Measurements from ENCODE around the gene SETD3.
A peak's percentile ranks its signal among the peaks of the same experiment; 100 is the strongest.

The SETD3 gene

DNA sequence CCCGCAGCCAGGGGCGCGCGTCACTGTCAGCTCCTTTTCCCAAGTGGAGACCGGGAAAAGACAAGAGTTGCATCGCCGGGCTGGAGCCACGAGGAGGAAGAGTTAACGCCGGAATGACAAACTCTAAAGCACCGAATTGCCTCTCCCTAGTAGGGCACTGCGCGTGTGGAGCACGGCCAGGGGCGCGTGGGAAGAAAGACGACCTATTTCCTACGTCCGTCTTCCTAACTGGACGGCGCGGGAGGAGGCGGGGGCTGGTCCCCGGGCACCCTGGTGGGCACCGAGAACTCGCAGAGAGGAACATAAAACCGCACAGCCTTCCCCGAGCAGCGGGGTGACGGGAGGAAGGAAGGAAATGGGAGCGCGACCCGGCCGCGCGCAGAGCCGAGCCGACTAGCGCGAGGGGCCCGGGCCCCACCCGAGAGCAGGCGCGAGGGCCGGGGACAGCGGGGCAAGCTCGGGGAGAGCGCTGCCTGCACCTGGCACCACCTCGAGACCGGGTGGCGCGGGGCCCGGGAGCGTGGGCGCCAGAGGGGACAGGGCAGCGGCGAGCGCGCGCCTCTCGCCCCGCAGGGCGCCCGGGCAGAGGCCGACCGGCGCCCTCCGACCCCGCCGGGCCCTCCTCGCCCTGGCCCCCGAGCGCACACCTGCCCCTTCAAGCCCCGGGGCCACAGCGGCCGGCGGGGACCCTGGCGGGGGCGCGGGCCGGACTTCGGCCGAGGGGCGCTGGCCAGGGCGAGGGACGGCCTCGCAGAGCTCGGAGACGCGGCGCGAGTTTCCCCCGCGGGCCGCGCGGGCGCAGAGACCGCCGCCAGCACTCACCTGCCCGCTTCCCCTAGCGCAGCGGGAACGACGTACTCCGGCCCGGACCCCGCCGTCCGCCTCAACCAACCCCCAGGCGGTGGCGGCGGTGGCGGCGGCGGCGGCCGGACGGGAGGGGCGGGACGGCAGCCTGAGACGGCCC, at the start of gene SETD3:
Gene SETD3 (minus strand): TSS at position 954 of the 964 bp plus-strand sequence. CDS start 15,054 bp downstream, outside the sequence.
- peak within 1 kb of the TSS; percentile 64 for H3K27ac ChIP-seq
- peak within 1 kb of the TSS; percentile 62 for H2AFZ ChIP-seq (ENCODE audit: low read depth)
- no peaks in the 10 kb centered on the region for H3K36me3 ChIP-seq (ENCODE audit: insufficient read depth)
- no peaks in the 10 kb centered on the region for H3K27me3 ChIP-seq (ENCODE audit: insufficient read depth, low read depth)
- peak within 1 kb of the TSS; percentile 81 for H3K9ac ChIP-seq
- H3K79me2 ChIP-seq (ENCODE audit: insufficient read depth, low read depth) = peaks cover 83% of the 10 kb centered on the region
- peak within 1 kb of the TSS; percentile 94 for H3K4me2 ChIP-seq
- peaks cover 23% of the 10 kb centered on the region for H3K4me1 ChIP-seq (ENCODE audit: low read depth, poor library complexity, severe bottlenecking)
- TF ChIP-seq, protein P1, sequence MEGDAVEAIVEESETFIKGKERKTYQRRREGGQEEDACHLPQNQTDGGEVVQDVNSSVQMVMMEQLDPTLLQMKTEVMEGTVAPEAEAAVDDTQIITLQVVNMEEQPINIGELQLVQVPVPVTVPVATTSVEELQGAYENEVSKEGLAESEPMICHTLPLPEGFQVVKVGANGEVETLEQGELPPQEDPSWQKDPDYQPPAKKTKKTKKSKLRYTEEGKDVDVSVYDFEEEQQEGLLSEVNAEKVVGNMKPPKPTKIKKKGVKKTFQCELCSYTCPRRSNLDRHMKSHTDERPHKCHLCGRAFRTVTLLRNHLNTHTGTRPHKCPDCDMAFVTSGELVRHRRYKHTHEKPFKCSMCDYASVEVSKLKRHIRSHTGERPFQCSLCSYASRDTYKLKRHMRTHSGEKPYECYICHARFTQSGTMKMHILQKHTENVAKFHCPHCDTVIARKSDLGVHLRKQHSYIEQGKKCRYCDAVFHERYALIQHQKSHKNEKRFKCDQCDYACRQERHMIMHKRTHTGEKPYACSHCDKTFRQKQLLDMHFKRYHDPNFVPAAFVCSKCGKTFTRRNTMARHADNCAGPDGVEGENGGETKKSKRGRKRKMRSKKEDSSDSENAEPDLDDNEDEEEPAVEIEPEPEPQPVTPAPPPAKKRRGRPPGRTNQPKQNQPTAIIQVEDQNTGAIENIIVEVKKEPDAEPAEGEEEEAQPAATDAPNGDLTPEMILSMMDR (conservative IDR thresholded peaks at IDR 0.05; ENCODE audit: low read depth, low read length) = no peak
- no peak within 1 kb of the TSS for H3K4me3 ChIP-seq (IDR thresholded peaks at IDR 0.05; ENCODE audit: insufficient read depth, low read depth, low read length)
- peaks cover 7% of the 10 kb centered on the region for H4K20me1 ChIP-seq (ENCODE audit: insufficient read depth)

DNA sequence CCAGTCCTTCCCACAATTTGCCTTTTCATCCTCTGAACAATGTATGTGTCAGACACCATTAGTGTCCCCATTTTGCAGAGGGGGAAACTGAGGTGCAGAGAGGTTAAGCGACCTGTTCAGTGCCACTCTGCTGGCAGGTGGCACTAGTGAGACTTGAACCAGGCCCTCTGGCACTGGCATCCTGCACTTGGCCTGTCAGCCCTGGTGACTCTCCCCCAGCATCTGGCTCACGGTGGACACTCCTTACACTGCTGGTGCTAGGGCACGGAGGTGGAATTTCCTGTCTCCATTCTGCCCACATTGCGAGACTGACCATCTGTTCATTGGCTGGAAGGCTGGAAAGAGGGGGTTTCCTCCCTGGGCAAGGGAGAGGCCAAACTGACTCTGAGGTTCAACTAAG, 49.2 kb upstream of the SETD3 start:
- no peaks in the 10 kb centered on the region for H3K27me3 ChIP-seq (ENCODE audit: insufficient read depth, low read depth)
- no peaks in the 10 kb centered on the region for H4K20me1 ChIP-seq (ENCODE audit: insufficient read depth)
- no peaks in the 10 kb centered on the region for H3K79me2 ChIP-seq (ENCODE audit: insufficient read depth, low read depth)
- H3K36me3 ChIP-seq (ENCODE audit: insufficient read depth) = no peaks in the 10 kb centered on the region
- TF ChIP-seq, protein P1 (conservative IDR thresholded peaks at IDR 0.05; ENCODE audit: low read depth, low read length) = no peak
- H2AFZ ChIP-seq (ENCODE audit: low read depth) = no peak overlapping the region
- no peak overlapping the region for H3K4me3 ChIP-seq (IDR thresholded peaks at IDR 0.05; ENCODE audit: insufficient read depth, low read depth, low read length)
- no peak overlapping the region for H3K4me2 ChIP-seq
- no peak overlapping the region for H3K27ac ChIP-seq
- no peak overlapping the region for H3K9ac ChIP-seq
- H3K4me1 ChIP-seq (ENCODE audit: low read depth, poor library complexity, severe bottlenecking) = no peaks in the 10 kb centered on the region

DNA sequence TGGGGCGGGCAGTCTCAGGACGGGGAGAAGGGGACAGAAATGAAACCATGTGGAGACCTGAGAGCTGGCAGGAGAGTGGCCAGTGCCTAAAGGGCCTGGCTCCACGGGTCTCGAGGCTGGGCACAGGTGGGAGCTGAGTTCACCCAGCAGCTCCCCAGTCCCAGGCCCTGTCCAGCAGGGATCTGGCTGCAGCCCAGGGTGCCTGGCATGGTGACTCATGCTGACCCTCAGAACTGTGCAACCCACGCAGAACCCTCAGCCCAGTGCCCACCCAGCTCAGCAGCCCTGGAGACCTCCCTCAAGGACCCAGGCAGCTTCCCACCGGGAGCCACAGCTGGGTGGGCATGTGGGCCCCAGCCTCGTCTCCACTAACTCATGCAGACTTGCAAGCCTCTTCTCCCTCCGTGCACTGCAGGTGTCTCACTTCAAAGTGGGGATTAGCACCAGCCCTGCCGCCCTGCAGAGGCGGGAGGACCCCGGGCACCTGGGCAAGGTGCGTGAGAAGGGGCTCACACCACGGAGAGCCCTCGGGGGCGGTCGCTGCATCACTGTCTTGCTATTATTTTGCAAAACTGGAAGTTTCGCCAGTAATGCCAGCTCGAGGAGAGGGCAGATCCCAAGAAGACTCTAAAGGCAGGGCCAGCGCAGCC, 46.9 kb upstream of the SETD3 start:
- no peak overlapping the region for H2AFZ ChIP-seq (ENCODE audit: low read depth)
- H3K36me3 ChIP-seq (ENCODE audit: insufficient read depth) = no peaks in the 10 kb centered on the region
- no peaks in the 10 kb centered on the region for H3K4me1 ChIP-seq (ENCODE audit: low read depth, poor library complexity, severe bottlenecking)
- no peaks in the 10 kb centered on the region for H3K27me3 ChIP-seq (ENCODE audit: insufficient read depth, low read depth)
- no peak overlapping the region for H3K4me3 ChIP-seq (IDR thresholded peaks at IDR 0.05; ENCODE audit: insufficient read depth, low read depth, low read length)
- no peak overlapping the region for H3K27ac ChIP-seq
- no peak overlapping the region for H3K4me2 ChIP-seq
- H3K79me2 ChIP-seq (ENCODE audit: insufficient read depth, low read depth) = no peaks in the 10 kb centered on the region
- H4K20me1 ChIP-seq (ENCODE audit: insufficient read depth) = no peaks in the 10 kb centered on the region
- H3K9ac ChIP-seq = no peak overlapping the region
- TF ChIP-seq, protein P1 (conservative IDR thresholded peaks at IDR 0.05; ENCODE audit: low read depth, low read length) = no peak

DNA sequence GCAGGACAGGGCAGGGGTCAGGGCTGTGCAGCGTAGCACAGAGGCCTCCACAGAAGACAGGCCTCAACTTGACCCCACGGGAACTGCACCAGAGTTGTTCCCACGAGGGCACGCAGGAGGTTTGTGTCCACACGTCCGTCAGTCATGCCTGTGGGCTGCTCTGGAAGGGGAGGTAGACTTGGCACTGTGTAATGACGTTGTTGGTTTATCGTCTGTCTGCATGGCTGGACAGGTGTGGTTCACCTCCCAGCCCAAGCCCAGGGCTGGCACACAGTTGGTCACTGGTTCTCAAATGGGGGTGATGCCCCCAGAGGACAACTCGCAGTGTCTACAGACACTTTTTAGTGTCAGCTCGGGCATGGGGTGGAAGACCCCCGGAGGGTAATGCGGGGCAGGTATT, 46.4 kb upstream of the SETD3 start:
- Histone ChIP-seq H3K4me1 (ENCODE audit: low read depth, poor library complexity, severe bottlenecking) (no peaks in the 10 kb centered on the region), H3K4me3 (IDR thresholded peaks at IDR 0.05; ENCODE audit: insufficient read depth, low read depth, low read length) (no peak overlapping the region), H3K27ac (no peak overlapping the region), H3K9ac (no peak overlapping the region), H3K4me2 (no peak overlapping the region), H3K27me3 (ENCODE audit: insufficient read depth, low read depth) (no peaks in the 10 kb centered on the region), H3K79me2 (ENCODE audit: insufficient read depth, low read depth) (no peaks in the 10 kb centered on the region), H2AFZ (ENCODE audit: low read depth) (no peak overlapping the region), H4K20me1 (ENCODE audit: insufficient read depth) (no peaks in the 10 kb centered on the region), H3K36me3 (ENCODE audit: insufficient read depth) (no peaks in the 10 kb centered on the region)
- TF ChIP-seq, protein P1 (conservative IDR thresholded peaks at IDR 0.05; ENCODE audit: low read depth, low read length) = no peak

Measured in KMS-11 (cell line).